ENCODE data around the gene PIP4K2B. TPM values are rescaled to one million over a fixed set of nuclear protein-coding genes. Genes with fewer than 3 reads are reported as not detected.

PIP4K2B gene
- total RNA-seq, 2 experiments from 2014 or later: 33.0 to 38.6 TPM

- Histone ChIP-seq H3K4me1 (ENCODE audit: insufficient read depth, low read length, poor library complexity, severe bottlenecking) (peaks cover 17% of the 10 kb centered on the region), H3K9me3 (ENCODE audit: low read length) (no peaks in the 10 kb centered on the region), H3K27ac (ENCODE audit: low read depth, low read length, poor library complexity, severe bottlenecking) (peak within 1 kb of the TSS; percentile 72), H3K9me2 (ENCODE audit: insufficient read depth, low read length) (no peaks in the 10 kb centered on the region), H4K20me1 (ENCODE audit: insufficient read depth, low read length) (peaks cover 13% of the 10 kb centered on the region; the same call in 1 of the 2 replicates), H3K4me2 (ENCODE audit: low read length) (peak within 1 kb of the TSS; percentile 97), H2AFZ (ENCODE audit: low read length) (peak within 1 kb of the TSS; percentile 83), H3K36me3 (ENCODE audit: insufficient read depth, low read length) (peaks cover 21% of the 10 kb centered on the region), H3K79me2 (ENCODE audit: insufficient read depth, low read depth, low read length) (peaks cover 26% of the 10 kb centered on the region), H3K4me3 (ENCODE audit: low read depth, low read length, poor library complexity, severe bottlenecking) (peak within 1 kb of the TSS; percentile 97)
- TF ChIP-seq EZH2phosphoT487 (IDR thresholded peaks at IDR 0.05; ENCODE audit: borderline replicate concordance, low read depth, low read length): no peak
- TF ChIP-seq CTCF (conservative IDR thresholded peaks at IDR 0.05; ENCODE audit: low read length): no peak
- intact Hi-C loops (cut with micrococcal nuclease; ENCODE audit: unreplicated experiment): loop anchor here (1.0 to 2.0 kb wide), 2 partner anchors 28 to 44 kb away; partner anchors contain the start of gene RPL23
- CTCF ChIA-PET (ENCODE audit: unreplicated experiment): interaction anchor here (0.5 kb wide), 1 partner anchor 156 kb away, joined by 3 read pairs; no protein-coding TSS in a partner anchor
- POLR2A ChIA-PET: interaction anchor here (0.6 to 1.7 kb wide), 5 partner anchors 9 to 73 kb away, joined by 3 to 7 read pairs (median 5); partner anchors contain the start of gene RPL23
- BruUV-seq (replicated peaks): TSS peak; percentile 79
- DNase-seq (ENCODE audit: low spot score): peak; percentile 95
These were observed 25.8 kb upstream of the PIP4K2B start, which contains the start of gene CWC25 for GRCh38 chr17:38824899-38825761. CWC25 (minus strand) TSS chr17:38825321; CDS start chr17:38825183, 138 bp downstream.

GRCh38 chr17:38815576-38816193 lies 16.3 kb upstream of the PIP4K2B start:
- Histone ChIP-seq H3K36me3 (ENCODE audit: insufficient read depth, low read length) (peaks cover 80% of the 10 kb centered on the region), H2AFZ (ENCODE audit: low read length) (no peak overlapping the region), H3K9me3 (ENCODE audit: low read length) (no peaks in the 10 kb centered on the region), H3K79me2 (ENCODE audit: insufficient read depth, low read depth, low read length) (peaks cover 8% of the 10 kb centered on the region; the same call in 1 of the 2 replicates), H3K4me2 (ENCODE audit: low read length) (no peak overlapping the region), H3K4me3 (ENCODE audit: low read depth, low read length, poor library complexity, severe bottlenecking) (no peak overlapping the region), H3K27ac (ENCODE audit: low read depth, low read length, poor library complexity, severe bottlenecking) (no peak overlapping the region), H4K20me1 (ENCODE audit: insufficient read depth, low read length) (no peaks in the 10 kb centered on the region), H3K9me2 (ENCODE audit: insufficient read depth, low read length) (no peaks in the 10 kb centered on the region), H3K4me1 (ENCODE audit: insufficient read depth, low read length, poor library complexity, severe bottlenecking) (no peaks in the 10 kb centered on the region)
- POLR2A ChIA-PET: no interaction called here
- BruUV-seq (replicated peaks): no TSS peak
- DNase-seq (ENCODE audit: low spot score): no peak
- CTCF ChIA-PET (ENCODE audit: unreplicated experiment): no interaction called here
- intact Hi-C loops (cut with micrococcal nuclease; ENCODE audit: unreplicated experiment): no loop called here
- TF ChIP-seq EZH2phosphoT487 (IDR thresholded peaks at IDR 0.05; ENCODE audit: borderline replicate concordance, low read depth, low read length) (no peak), CTCF (conservative IDR thresholded peaks at IDR 0.05; ENCODE audit: low read length) (peak; percentile 61)

Data from OCI-LY7 (cell line).